NCI-H2171 treated with DMSO at 0.1 percent for 48 hours (cell line): ENCODE measurements around the gene NOS1.

ENCODE experiments used
- DNase-seq: peaks from one replicate; lab custom pipeline; 2025; lab: John Stamatoyannopoulos, UW

Gene NOS1

GRCh38 chr12:117330441-117331113, 30.8 kb downstream of the NOS1 start:
- no peak for DNase-seq

DNA sequence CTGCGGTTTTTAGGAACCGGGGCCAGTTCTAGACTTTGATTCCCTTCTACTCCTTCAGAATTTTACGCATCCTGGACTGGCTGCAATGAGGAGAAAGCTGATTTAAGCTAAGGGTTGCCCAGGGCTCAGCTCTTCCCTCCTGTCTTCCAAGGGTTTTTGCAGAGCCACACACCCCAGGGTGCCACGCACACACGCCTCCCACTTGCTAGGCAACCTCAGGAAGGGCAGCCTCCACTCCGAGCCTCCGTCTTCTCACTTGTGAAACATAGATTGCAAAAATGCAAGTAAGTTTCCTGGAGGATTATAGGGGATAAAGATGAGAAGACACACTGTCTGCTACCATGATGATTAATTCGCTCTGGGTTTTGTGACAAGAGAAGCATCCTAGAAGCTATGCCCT, 31.7 kb downstream of the NOS1 start:
- no peak for DNase-seq

GRCh38 chr12:117328556-117329100, 32.8 kb downstream of the NOS1 start:
- peak; percentile 92 for DNase-seq

DNA sequence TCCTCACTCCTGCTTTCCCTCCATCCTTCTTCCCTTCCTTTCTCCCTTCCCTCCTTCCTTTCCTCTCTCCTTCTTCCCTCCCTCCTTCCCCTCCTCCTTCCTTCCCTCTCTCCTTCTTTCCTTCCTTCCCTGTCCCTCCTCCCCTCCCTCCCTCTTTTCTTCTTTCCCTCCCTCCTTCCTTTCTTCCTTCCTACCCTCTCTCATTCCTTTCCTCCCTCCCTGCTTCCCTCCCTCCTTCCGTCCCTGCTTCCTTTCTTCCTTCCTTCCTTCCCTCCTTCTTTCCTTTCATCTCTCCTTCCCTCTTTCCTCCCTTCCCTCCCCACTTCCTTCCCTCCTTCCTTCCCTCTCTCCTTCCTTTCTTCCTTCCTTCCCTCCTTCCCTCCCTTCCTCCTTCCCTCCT, 39.0 kb downstream of the NOS1 start:
- no peak for DNase-seq

DNA sequence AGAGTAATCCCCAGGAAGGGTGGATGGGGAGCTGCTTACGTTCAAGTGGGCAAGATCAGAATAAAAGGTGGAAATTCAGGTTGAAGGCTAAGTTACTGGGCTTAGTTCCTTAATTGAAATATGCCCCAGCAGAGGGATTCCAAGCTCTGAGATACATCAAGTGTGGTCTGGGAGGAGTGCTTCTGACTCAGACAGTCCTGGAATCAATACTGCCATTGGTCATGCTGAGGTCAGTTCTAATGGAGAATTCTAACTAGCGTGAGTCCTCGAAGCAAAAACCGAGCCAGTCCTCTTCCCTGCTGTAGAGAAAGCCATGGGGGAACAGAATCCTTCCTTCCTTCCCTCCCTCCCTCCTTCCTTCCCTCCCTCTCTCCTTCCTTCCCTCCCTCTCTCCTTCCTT, 39.9 kb downstream of the NOS1 start:
- no peak for DNase-seq

DNA sequence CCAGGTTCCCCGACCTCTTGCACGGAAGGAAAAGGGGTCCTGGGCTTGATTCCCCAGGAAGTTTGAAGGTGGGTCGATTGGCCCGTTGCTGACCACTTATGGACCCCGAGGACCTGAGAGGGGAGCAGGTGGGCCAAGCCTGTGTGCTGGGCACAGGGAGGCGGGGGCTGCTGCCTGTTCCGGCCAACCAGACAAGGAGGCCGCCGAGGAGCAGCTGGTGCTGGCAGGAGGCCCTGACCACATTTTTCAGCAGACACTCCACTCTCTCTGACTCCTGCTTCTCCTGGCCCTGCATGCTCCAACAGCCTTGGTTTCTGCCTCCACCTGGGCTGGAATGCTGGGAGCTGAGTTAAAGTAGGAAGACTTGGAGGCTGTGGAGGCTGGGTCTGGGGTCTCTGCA, 42.8 kb downstream of the NOS1 start:
- peak; percentile 31 for DNase-seq

DNA sequence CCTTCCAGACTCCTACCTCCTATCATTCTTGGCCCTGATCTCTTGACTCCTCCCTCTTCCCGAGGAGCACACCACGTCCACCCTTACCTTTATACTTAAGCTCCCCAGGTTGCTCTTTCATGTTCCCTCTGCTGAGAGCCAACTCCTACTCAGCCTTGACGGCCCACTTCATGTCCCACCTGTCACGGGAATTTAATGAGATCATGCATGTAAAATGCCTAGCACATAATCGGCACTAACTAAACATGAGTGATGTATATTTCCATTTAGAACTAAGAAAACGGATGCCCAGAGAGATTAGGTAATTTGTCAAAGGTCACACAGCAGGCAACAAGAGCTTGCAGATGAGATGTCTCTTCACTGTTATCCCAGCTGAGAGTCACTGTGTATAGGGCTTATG, 45.1 kb downstream of the NOS1 start:
- no peak for DNase-seq

- no peak for DNase-seq
These were observed 47.5 kb downstream of the NOS1 start for GRCh38 chr12:117313926-117314325.

DNA sequence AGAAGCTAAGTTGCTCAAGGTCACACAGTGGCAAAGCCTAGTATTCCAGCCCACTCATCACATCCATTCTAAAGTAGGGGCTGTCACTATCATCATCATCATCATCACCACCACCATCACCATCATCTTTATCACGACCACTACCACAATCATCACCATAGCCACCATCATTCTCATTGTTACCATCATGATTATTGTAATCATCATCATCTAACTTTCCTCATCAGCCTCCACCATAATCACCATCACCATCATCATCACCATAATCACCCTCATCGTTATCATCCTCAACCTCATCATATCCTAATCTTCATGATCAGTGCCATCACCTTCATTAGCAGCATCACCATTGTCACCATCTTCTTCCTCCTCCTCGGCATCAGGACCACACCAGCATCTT, 48.7 kb downstream of the NOS1 start:
- no peak for DNase-seq

GRCh38 chr12:117309276-117309925, 52.0 kb downstream of the NOS1 start:
- DNase-seq = peak; percentile 20

DNA sequence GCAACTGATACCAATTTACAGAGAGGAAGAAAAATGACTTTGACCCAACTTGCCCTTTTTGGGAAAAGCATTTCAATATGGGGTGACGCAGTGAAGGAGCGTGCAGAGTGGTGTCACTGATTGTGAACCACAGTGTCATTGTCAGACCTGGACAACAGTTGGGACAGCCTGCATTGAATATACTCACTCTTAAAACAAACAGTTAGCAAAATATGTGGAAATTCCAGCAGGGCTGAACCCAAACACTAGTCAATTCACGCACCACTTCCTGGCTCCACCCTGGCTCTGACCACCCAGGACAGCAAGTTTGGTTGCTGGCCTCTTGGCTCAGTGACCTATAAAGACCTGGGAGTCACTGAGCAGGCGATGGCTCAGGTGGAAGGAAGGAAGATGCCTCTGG, 61.3 kb downstream of the NOS1 start:
- DNase-seq = no peak

DNA sequence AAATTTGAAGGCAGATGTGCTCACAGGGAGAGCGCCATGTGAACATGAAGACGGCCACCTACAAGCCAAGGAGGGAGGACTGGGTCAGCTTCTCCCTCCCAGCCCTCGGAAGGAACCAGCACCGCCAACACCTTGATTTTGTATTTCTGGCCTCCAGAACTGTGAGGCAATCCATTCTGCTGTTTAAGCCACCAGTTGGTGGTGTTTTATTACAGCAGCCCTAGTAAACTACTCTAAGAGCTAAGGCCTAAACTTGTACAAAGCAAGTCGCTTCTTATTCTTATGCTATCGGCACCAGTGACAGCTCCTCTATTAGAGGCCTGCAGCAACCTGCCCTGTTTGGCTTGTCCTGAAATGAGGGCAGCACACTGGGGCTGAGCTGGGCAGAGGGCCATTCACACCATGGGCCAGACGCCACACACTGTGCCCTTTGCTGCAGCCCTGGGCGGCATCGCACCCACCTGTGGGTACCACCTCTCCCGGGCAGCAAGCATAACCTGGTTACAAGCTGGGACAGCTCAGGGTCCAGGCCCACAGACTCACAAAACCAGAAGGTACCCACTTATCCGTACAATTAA, 62.7 kb downstream of the NOS1 start:
- no peak for DNase-seq

DNA sequence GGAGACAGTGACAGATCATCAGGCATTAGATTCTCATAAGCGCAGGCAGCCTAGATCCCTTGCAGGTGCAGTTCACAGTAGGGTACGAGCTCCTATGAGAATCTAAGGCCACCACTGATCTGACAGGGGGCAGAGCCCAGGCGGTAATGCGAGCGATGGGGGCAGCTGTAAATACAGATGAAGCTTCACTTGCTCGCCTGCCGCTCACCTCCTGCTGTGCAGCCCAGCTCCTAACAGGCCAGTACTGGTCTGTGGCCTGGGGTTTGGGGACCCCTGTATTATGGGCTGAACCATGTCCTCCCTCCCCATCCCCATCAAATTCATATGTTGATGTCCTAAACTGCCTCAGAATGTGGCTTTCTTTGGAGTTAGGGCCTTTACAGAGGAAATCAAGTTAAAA, 63.2 kb downstream of the NOS1 start:
- no peak for DNase-seq

GRCh38 chr12:117294189-117294603, 67.2 kb downstream of the NOS1 start:
- DNase-seq = peak; percentile 98

- DNase-seq = no peak
These were observed 67.9 kb downstream of the NOS1 start for GRCh38 chr12:117293510-117293909.

DNA sequence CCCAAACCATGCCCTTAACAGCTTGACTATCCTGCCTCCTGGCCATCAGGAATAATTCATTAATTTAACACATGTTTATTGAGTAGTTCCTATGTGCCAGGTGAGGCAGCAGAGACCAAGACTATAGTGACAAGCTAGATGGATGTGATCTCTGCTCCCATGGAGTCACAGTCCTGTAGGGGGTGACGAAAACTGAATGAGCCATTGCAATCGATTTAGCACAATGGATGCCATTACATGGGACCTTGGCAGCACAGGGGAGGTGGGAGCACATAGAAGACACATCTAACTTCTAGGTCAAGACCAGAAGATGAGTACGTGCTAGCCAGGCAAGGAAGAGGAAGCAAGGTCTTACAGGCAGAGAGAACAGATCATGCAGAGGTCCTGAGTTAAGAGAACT, 68.7 kb downstream of the NOS1 start:
- DNase-seq = no peak

DNA sequence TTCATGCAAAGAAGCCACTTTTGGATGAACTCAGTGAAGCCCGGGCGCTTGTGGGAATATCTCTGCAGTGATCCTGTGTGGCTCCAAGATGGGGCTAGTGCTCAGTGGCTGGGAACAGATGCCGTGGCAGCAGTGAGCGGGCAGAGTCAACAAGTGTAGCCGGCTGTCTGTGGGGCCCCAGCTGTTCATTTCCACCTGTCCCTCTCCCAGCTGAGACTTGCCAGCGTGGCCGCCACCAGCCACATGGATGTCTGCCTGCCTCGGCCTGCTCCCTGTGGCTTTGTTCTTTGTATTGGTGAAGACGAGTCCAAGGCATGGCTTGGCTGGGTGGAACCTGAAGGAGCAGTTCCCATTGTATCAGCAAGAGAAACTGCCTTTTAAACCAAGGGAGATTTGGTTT, 77.3 kb downstream of the NOS1 start:
- DNase-seq = peak; percentile 98

DNA sequence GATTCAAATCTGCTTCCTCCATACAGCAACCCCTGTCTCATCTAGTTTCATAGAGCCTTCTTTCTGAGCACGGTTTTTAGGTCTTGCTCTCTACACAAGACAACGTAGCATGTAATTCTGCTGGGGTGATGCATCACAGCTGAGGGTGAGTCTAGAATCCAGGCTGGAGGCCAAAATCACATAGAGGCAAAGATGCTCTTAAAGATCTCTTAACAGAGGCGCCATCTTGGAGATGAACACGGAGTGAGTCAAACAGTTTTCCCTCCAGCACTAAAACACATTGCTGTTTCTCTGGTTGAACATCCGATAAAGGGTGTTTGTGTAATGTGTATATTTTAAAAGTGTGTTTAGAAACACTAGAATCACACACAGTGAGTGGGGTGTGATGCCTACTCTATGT, 78.9 kb downstream of the NOS1 start:
- no peak for DNase-seq

GRCh38 chr12:117280019-117280680, 81.3 kb downstream of the NOS1 start:
- DNase-seq = no peak

DNA sequence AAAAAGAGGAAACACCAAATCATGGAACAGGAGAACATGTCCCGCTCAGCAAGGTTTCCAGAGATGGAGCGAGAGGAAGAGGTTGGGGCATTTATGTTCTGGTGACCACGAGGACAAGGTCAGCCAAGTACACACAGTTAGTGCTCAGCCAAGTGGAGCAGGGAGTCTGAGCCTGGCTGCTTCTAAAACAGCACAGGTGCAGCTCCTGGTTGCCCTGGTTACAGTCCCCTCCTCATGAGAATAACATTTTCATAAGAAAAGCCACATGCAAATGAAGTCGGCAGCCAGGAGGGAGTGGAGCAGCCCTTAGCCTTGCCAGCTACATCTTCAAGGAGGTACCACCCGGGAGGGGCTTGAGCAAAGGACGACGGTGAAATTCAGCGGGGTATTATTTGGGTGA, 81.8 kb downstream of the NOS1 start:
- DNase-seq = peak; percentile 88

GRCh38 chr12:117277875-117278274, 83.6 kb downstream of the NOS1 start:
- no peak for DNase-seq

- no peak for DNase-seq
These were observed 88.3 kb downstream of the NOS1 start for GRCh38 chr12:117273091-117273490.

- no peak for DNase-seq
These were observed 88.7 kb downstream of the NOS1 start for GRCh38 chr12:117272690-117273089.
